ENCODE results near the gene PPP1R13B. TPM values are rescaled to one million over a fixed set of nuclear protein-coding genes. Genes with fewer than 3 reads are reported as not detected.

Gene PPP1R13B
- total and polyA plus RNA-seq, 7 donors, result 4.7 to 17.9 (median 13.3) TPM

GRCh38 chr14:103719751-103720150 is 127.6 kb downstream of the PPP1R13B start:
- DNase-seq (no peak), ATAC-seq (no peak)
- peaks cover 72% of the 10 kb centered on the region for H3K4me1 ChIP-seq
- H3K27ac ChIP-seq, result peak overlapping the region; percentile 71
- no peak for TF ChIP-seq CTCF (IDR thresholded peaks at IDR 0.05)
- H3K9me3 ChIP-seq, result no peaks in the 10 kb centered on the region
- no peaks in the 10 kb centered on the region for H3K36me3 ChIP-seq (ENCODE audit: insufficient read depth in 1 of 2, low read depth in 1 of 2)
- no peaks in the 10 kb centered on the region for H3K27me3 ChIP-seq (ENCODE audit: insufficient read depth in 3 of 3, low read length in 2 of 3)
- 45 to 71% (median 49%) methylated on average over 8 of the region's 8 CpGs for WGBS, 3 donors
- intact Hi-C loops (cut with DNase I), result no loop called here
- no peak overlapping the region for H3K4me3 ChIP-seq

- Histone ChIP-seq H3K27ac (no peak overlapping the region), H3K27me3 (ENCODE audit: insufficient read depth in 3 of 3, low read length in 2 of 3) (no peaks in the 10 kb centered on the region), H3K36me3 (ENCODE audit: insufficient read depth in 1 of 2, low read depth in 1 of 2) (no peaks in the 10 kb centered on the region), H3K4me1 (peaks cover 61% of the 10 kb centered on the region), H3K4me3 (no peak overlapping the region), H3K9me3 (no peaks in the 10 kb centered on the region)
- DNase-seq (peak in 1 of 2 donors; percentile 53), ATAC-seq (no peak)
- WGBS, 3 donors, result 53 to 66% (median 62%) methylated on average over 16 of the region's 16 CpGs
- intact Hi-C loops (cut with DNase I), result no loop called here
- no peak for TF ChIP-seq CTCF (IDR thresholded peaks at IDR 0.05)
Observed at GRCh38 chr14:103718572-103718971, 128.8 kb downstream of the PPP1R13B start.

- no peak for ATAC-seq
- H3K27me3 ChIP-seq (ENCODE audit: insufficient read depth in 3 of 3, low read length in 2 of 3), result no peaks in the 10 kb centered on the region
- no peaks in the 10 kb centered on the region for H3K9me3 ChIP-seq
- TF ChIP-seq CTCF (IDR thresholded peaks at IDR 0.05), result no peak
- intact Hi-C loops (cut with DNase I), result no loop called here
- no peak for DNase-seq
- no peak overlapping the region for H3K27ac ChIP-seq
- H3K4me3 ChIP-seq, result peak overlapping the region; percentile 94
- WGBS, 3 donors, result 64 to 72% (median 64%) methylated on average over 17 of the region's 17 CpGs
- H3K4me1 ChIP-seq, result peaks cover 58% of the 10 kb centered on the region
- H3K36me3 ChIP-seq (ENCODE audit: insufficient read depth in 1 of 2, low read depth in 1 of 2), result no peaks in the 10 kb centered on the region
Observed at GRCh38 chr14:103716899-103717411, 130.4 kb downstream of the PPP1R13B start.

- 2 to 9% (median 5%) methylated on average over 40 to 71 of the region's 72 CpGs for WGBS, 3 donors
- H3K27me3 ChIP-seq (ENCODE audit: insufficient read depth in 3 of 3, low read length in 2 of 3), result no peaks in the 10 kb centered on the region
- peak in 3 of 4 donors; percentile 1 to 2 (median 1) for ATAC-seq
- peak overlapping the region; percentile 89 for H3K27ac ChIP-seq
- no peaks in the 10 kb centered on the region for H3K9me3 ChIP-seq
- intact Hi-C loops (cut with DNase I), result no loop called here
- TF ChIP-seq CTCF (IDR thresholded peaks at IDR 0.05), result no peak
- peaks cover 58% of the 10 kb centered on the region for H3K4me1 ChIP-seq
- peak overlapping the region; percentile 94 for H3K4me3 ChIP-seq
- no peaks in the 10 kb centered on the region for H3K36me3 ChIP-seq (ENCODE audit: insufficient read depth in 1 of 2, low read depth in 1 of 2)
- peak; percentile 52 to 76 for DNase-seq
Observed at GRCh38 chr14:103716091-103716801, 131.1 kb downstream of the PPP1R13B start.
